T1000 (cell line): ENCODE measurements around the gene DDX51.

Experiments used
- DNase-seq: peaks from one replicate; lab custom pipeline; 2025; ENCODE audit warnings: mixed read lengths; lab: John Stamatoyannopoulos, UW

DDX51 gene, protein sequence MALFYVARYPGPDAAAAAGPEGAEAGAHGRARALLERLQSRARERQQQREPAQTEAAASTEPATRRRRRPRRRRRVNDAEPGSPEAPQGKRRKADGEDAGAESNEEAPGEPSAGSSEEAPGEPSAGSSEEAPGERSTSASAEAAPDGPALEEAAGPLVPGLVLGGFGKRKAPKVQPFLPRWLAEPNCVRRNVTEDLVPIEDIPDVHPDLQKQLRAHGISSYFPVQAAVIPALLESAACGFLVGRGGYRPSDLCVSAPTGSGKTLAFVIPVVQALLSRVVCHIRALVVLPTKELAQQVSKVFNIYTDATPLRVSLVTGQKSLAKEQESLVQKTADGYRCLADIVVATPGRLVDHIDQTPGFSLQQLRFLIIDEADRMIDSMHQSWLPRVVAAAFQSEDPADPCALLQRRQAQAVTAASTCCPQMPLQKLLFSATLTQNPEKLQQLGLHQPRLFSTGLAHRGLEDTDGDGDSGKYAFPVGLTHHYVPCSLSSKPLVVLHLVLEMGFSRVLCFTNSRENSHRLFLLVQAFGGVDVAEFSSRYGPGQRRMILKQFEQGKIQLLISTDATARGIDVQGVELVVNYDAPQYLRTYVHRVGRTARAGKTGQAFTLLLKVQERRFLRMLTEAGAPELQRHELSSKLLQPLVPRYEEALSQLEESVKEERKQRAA

DNA sequence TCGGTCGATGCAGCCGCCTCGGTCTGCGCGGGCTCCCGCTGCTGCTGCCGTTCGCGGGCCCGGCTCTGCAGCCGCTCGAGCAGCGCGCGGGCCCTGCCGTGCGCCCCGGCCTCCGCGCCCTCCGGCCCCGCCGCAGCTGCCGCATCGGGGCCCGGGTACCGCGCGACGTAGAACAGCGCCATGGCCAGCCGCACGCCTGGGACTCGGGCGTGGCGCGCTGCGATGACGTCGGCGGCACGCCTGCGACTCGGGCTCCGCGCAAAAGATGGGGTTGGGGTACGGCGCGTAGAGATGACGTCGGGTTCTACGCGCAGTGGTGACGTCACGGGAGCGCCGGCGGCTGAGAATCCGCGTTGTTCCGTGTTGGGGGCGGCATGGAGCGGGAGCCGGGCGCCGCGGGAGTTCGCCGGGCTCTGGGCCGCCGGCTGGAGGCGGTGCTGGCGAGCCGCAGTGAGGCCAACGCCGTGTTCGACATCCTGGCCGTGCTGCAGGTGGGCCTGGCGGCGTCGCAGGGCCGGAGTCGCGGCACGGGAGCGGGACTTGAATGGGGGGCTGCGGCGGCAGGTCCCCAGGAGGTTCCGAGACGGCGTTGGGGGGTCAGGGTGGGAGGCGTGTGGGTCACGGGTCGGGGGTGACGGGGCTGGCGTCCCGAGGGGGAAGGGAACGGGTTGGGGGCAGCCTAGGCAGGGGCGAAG lies at the start of gene DDX51, which contains the start of gene NOC4L:
DDX51 (minus strand) TSS at position 205 of the 695 bp plus-strand sequence; CDS start at position 182, 23 bp downstream.
NOC4L (plus strand) TSS at position 343 of the 695 bp plus-strand sequence; CDS start at position 375, 32 bp downstream.
- DNase-seq, result peak; percentile 79

DNA sequence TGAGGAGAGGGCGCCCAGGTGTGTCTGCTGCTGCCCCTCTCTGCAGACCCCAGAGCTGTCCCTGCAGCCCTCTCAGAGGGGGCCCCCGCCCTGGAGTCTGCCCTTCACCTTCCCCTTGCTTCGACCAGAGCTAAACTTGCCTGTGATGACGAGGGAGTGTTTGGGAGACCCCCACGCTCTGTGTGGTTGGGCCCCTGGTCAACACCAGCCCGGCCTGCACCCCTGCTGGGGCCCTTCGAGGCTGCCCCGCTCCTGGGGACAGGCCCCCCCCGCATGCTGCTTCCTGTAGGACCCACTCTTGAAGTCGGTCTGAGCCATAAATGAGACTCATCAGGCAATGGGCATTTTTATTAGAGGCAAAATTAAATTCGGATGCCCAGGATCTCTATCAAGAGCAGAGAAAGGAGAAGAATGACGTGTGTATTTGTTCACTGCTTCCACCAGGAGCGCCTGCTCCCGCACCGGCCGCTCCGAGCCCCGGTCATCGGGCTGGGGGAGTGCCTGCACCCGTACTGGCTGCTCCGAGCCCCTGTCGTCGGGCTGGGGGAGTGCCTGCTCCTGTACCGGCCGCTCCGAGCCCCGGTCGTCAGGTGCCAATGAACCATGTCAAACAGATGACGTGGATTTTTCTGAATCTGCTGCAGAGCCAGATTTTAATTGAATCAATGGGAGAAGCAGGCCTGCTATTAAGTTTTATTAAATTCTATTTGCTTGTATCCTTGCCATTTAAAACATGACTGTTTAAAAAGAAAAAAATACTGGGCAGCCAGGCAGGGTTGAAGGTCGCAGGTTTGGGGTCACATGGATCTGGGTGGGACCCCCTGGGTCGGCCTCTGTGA lies 47.8 kb upstream of the DDX51 start:
- no peak for DNase-seq

DNA sequence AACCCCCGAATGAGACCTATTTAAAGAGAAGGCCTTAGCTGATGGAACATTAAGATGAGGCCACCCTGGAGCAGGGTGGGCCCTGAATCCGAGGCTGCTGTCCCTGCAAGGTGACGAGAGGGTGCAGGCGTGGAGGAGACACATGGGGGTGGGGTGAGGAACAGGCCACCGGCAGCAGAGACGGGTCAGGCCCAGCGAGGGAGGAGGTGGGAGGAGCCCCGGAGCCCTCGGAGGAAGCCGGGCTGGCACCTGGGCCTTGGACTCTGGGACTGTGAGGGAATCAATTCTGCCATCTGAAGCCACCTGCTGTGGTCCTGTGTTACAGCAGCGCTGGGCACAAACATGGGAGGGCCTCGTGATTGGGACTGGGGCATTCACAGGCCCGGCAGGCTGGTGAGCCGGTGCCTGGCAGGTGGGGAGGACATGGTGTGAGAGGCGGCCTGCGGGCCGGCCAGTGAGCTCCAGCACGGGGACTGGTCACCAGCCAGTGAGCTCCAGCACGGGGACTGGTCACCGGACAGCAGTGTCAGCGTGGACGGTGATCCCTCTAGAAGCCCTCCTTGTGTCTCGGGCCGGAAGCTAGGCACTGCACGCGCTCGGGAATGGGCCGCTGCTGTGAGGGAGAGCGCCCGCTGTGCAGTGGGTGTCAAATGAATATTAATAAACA lies 46.8 kb upstream of the DDX51 start:
- no peak for DNase-seq

DNA sequence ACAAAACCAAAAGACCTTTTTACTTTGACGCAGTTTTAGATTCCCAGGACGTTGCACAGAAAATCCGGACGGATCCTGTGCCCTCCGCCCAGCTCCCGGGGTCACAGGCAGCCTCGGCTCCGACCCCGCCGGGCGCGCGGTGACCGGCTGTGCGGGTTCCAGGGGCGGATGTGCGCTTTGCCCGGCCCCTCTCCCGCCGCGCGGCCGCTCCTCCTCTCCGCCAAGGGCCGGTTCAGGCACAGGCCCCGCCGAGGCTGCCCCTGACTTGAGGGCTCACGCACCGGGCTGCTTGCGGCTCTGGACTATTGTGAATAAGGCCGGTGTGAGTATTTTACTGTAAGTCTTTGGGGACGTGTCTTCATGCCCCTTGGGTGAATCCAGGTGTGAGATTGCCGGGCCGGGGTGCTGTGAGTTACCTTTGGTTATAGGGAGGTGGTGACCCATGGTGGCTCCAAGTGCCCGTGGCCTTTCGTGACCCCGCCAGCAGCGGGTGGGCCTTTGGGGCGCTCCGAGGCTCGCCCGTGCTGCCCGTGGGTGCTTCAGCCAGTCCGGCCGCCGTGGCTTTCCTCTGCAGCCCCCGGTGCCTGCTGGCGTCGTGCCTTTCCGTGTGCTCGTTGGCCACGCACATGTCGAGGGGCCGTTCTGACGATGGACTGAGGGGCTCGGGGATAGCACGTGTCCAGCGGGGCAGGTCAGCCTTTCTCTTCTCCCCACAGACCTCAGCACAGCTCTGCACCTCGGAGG lies 46.1 kb upstream of the DDX51 start:
- DNase-seq, result no peak

DNA sequence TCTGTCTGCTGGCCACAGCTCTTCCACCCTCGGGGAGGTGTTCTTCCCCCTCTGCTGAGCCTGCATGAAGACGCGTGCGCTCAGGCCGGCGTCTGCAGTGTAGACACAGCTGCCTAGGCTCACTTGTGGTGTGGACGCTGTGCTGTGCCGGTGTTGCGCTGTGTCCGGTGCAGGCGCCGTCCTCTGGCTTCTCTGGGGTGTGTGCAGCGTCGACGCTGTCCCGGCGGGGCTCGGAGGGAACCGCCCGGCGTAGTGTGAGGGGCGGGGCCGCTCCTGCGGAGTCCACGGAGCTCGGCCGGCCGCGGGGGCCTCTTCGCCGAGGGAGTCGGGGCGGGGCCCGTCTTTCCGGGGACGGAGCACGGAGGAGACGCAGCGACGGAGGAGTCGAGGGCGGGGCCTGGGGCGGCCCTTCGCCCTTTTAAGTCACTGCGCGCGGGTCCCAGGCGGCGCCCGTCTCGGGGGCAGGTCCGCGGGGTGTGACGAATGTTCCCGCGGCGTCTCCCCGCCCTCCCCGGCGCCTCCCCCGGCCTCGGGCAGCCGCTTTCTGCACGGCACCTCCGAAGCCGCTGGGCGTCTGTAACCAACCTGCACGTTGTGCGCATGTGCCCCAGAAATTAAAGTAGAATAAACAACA lies 45.4 kb upstream of the DDX51 start:
- peak; percentile 30 for DNase-seq

DNA sequence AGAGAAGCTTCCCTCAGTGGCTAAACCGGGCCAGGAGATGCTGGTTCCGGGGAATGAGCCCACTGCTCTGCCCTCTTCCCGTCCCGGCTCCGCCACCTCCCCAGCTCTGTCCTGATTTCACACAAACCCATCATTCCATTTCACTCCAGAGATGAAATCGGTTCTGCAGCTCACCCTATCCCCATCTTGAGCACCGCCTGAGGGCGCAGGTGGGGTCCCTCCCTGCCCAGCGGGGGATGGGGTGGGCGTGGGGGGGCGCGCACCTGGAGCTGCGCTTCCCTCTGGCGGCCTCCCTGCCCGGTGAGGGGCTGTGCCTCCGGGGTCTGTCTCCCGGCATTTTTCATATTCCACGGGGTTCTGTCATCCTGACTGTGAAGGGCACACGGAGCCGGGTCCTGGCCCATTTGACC lies 44.8 kb upstream of the DDX51 start:
- no peak for DNase-seq

DNA sequence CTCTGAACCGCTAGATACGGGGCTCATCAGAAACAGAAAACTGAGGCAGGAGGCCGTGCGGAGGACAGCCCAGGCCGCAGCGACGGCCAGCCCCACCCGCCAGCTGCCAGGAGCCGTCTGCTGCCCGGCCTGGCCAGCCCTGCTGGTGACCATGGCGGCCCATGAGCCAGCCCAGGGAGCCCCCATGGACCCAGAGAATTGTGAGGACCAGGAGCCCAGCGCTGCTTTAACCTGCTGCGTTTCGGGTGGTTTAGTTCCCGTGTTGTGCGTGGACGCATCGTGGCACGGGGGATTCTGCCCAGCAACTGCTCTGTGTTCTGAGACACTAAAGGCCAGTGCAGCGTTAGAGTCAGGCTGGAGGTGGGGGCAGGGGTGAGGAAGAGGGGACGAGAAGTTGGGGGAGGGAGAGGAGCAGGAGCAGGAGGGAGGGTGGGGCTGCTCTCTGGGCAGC lies 44.4 kb upstream of the DDX51 start:
- DNase-seq, result no peak

DNA sequence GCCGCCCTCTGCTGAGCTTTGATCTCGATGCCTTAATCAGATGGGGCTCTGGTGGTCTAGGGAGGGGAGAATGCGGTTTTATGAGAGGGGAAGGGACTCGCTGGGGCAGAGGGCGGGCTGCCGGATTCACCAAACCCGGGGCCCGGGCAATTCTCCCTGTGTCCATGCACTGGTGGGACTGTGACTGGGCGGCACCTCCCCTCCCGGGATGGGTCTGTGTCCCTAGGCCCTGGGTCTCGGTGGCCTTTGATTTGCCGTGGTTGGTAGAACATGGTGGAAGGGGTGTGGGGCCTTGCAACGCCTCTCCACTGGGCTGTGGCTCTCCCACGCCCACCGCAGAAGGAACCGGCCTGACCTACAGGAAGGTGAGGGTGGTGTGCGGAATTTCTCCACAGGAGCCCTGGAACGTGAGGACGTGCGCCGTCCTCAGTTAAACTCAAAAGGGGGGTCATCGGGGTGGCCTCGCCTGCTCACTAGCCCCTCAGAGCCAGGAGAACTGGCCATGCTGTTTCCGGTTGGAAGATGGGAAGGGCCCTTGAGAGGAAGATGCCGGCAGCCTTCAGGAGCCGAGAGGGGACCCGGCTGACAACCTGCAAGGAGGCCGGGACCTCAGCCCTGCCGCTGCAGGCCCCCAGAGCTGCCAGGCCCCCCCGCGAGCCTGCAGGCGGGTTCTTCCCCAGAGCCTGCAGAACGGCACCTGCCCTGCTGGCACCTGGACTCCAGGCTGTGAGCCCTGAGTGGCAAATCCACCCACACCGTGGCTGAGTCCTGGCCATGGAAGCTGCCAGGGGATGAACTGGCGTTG lies 43.7 kb upstream of the DDX51 start:
- DNase-seq, result no peak

DNA sequence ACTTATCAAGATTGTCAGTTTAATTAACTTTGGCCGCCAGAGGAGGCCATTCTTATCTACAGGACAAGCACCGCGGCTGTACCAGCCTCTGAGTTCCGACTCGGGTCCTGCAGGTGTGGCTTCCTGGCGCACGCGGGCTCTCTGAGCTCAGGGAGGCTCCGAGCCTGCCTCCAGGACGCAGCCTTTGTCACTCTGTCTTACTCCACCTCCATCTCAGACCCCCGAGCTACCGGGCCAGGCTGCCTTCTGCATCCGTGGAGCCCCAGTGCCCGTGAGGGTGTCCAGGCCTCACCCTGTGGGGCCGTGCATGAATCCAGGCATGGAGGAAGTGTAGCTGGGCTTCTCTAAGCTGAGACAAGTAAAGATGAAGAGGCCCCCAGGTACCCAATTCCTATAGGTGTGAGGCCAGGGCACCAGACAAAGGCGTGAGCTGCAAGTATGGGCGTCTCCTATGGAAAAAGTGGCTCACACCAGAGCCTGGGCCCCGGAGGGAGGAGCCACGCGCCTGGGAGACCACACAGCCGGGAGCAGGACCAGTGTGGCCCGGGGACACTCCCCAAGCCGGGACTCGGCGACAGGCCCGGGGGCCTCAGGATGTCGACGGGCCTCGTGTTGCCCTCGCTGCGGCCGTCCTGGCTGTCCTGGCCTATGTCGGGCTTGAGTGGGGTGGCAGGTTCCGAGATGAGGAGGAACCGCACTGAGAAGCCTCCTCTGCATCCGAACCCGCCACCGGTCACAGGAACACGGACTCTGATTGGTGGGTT lies 42.9 kb upstream of the DDX51 start:
- no peak for DNase-seq

DNA sequence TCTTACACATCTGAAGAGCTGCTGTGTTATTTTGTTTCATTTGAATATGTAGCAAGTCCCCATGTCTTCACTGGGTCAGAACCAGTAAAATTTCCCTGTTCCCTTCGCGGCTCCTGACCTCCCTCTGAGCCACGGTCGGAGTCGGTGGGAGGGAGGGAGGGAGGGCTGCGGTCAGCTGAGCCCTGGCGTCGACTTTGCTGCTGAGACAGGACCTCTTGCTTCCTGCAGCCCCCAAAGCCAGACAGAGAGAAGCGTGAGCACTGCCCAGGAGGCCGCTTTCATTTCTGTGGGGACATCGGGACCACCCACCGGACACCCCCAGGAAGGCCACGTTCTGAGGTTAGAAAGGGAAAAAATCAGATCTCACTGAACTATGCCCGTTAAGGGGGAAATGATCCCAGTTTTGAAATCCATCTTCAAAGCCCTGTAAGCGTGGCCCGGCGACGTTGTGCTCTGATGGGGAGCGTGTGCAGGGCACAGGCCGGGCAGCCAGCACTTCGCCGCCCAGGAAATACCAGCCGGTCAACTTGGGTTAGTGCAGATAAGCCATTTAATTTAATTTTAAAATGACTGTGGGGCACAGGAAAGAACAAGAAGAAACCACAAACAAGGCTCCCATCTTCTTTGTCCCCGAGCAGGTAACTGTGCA lies 42.2 kb upstream of the DDX51 start:
- no peak for DNase-seq

DNA sequence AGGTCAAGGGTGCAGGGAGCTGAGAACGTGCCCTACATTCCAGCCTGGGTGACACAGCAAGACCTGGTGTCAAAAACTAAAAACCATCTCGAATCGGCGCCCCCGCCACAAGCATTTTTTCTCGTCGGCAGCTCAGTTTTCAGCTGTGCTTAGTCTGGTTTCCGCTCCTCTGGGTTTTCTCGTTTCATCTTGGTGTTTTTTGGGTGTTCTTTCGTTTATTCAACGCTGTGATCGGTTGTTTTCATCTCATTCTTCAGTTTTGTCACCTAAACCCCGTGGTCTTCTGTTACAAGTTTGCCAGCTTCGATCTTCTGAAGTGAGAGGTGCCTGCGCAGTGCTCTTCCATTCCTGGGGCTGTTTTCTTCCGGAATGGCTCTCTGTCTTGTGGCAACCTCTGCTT lies 41.6 kb upstream of the DDX51 start:
- DNase-seq, result no peak

DNA sequence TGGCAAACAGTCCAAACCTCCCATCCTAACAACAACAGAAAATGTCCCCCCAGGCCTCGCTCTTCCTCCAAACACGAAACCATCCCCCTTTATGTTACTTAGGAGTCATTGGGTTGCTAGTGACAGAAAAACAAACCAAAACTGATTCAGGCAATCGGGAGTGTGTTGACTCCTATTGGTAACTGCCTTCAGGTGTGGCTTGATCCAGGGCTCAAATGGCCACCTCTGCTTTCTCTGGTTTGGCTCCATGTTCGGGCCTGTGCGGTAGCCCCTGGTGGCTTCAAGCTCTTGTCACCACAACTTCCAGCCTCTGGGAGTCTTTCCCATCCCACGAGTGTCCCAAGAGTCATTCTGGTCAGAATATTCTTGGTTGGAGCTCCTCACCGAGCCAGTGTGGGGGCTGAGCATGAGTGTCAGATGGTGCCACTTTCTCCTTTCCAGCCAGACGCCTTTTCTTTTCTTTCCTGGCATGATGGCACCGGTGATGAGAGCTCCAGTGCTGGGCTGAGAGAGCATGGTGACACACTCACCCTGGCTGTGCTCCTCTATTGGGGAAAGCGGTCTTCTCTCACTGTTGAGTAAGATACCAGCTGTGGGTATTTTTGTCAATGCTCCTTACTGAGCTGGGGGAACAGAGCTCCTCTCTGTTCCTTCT lies 38.7 kb upstream of the DDX51 start:
- DNase-seq, result no peak

DNA sequence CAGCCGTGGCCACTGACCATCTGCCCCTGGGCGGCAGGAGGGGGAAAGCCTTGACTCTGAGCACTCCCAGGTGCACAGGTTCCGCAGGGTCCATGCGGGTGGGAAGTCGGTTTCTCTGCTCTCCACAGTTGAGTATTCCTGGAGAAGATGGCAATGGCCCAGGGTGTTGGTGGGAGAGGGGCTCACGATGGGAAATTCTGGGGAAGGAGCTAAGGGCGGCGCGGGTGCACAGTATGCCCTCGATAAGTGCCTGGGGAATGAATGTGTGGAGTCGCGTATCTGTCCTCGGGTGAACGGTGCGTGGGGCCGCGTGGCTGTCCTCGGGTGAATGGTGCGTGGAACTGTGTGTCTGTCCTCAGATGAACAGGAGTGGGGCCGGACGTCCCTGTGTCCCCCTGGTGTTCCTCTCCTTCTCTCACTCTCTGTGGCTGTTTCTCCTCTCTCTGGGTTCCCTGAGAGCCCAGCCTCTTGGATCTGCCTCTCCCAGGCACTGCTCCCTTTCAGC lies 38.1 kb upstream of the DDX51 start:
- DNase-seq, result no peak

DNA sequence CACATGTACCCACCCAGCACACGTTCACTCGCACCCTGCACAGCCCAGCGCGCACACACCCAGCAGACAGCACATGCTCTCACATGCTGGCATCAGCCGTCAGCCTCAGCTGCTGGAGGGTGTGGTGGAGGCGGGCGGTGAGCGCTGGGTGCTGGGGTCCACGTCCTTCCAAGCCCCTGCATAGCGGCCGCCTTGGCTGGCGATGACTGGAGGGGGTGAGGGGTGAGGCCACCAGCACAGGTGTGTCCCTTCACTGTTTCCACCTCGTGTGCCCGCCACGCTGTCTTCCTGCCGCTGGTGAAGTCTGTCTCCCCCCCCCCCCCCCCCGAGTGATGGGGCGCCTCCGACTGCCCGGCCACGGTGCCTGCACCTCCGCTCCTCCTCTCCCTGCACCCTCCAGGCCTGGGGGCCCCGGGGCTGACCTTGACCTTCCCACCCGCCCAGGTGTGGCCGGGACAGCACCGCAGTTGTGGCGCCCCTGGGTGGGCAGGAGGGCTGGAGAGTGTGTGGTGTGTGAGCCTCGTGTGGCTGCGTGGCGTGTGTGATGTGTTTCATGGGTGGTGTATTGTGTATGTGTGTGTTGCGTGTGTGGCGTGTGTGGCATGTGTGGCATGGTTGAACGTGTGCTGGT lies 37.6 kb upstream of the DDX51 start:
- no peak for DNase-seq

DNA sequence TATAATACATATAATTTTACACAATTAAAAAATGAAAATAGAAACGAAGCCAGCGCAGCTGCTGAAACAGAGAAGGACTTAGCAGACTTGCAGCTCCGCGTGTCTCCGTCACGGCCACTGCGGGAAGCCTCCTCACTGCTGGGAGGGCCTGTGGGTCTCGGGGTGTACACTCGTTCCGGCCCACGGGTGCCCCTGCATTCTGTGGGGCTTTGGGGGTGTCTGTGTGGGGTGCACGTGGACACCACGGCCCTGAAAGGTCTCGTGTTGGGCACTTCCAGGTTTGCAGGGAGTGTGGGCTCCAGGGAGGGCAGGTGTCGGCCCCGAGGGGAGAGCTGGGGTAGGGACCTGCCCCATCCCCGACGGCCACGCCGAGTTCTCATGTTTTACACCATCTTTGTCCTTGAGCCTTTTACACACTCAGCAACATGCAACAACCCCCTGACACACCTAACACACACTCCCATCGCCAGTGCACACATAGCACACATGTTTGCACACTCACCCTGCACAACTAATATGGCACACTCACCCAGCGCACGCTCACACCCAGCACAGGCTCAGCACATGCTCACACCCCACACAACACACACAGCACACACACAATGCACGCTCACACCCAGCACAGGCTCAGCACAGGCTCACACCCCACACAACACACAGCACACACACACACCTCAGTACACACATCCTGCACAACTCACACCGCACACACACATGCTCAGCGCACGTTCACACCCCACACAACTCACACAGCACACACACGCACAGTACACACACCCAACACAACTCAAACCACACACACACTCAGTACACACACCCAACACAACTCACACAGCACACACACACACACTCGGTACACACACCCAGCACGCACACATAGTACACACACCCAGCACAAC lies 36.8 kb upstream of the DDX51 start:
- DNase-seq, result no peak
